Measurements from ENCODE around the gene SPTBN4. TPM values are rescaled to one million over a fixed set of nuclear protein-coding genes. Genes with fewer than 3 reads are reported as not detected.

Gene SPTBN4
- total and polyA plus RNA-seq, 10 of the 15 experiments (the other 5 are each of a cell fraction or from before 2014, with no cell fraction given): 0.04 to 1.1 (median 0.34) TPM; not detected in 1

- Histone ChIP-seq H3K27ac (ENCODE audit: control insufficient read depth, insufficient read depth) (peak overlapping the region; percentile 80), H3K27me3 (replicated peaks in 1 of 2; ENCODE audit: control insufficient read depth in 2 of 2, insufficient read depth in 2 of 2, low read length in 1 of 2) (no peaks in the 10 kb centered on the region), H3K9me3 (replicated peaks; ENCODE audit: control insufficient read depth, insufficient read depth, low read length) (no peaks in the 10 kb centered on the region), H3K4me3 (no peak overlapping the region), H3K9ac (ENCODE audit: control insufficient read depth, insufficient read depth, low read length) (peak overlapping the region; percentile 46; the same call in 1 of the 2 replicates), H3K36me3 (ENCODE audit: control insufficient read depth in 2 of 2, insufficient read depth in 2 of 2, low read length in 1 of 2) (peaks cover 0 to 2% of the 10 kb centered on the region in 2 experiments; a peak in 2 of 4 replicates), H3K4me1 (ENCODE audit: control insufficient read depth, insufficient read depth, low read length) (peaks cover 22% of the 10 kb centered on the region), H4K20me1 (ENCODE audit: control insufficient read depth, insufficient read depth) (no peaks in the 10 kb centered on the region), H3K4me2 (ENCODE audit: control insufficient read depth, insufficient read depth) (no peak overlapping the region), H3K79me2 (ENCODE audit: control insufficient read depth, insufficient read depth, low read length) (peaks cover 6% of the 10 kb centered on the region), H2AFZ (ENCODE audit: control insufficient read depth, low read depth, low read length) (no peak overlapping the region)
- ChIA-PET RAD21 (ENCODE audit: unreplicated experiment) (interaction anchor here (0.5 to 1.5 kb wide), 5 partner anchors 8 to 112 kb away, joined by 3 to 6 read pairs (median 3); partner anchors contain the start of gene SERTAD1), CTCF (interaction anchor here (0.5 to 1.6 kb wide), 4 partner anchors 9 to 112 kb away, joined by 3 to 4 read pairs (median 3); partner anchors contain the start of gene SERTAD1), POLR2A (interaction anchor here (0.6 to 2.8 kb wide), 3 partner anchors 9 to 356 kb away, joined by 3 to 12 read pairs (median 12); partner anchors contain the start of gene SERTAD1), SMC1A (ENCODE audit: uncharacterized antibody, unreplicated experiment) (interaction anchor here (0.7 to 2.3 kb wide), 3 partner anchors 8 to 112 kb away, joined by 3 to 8 read pairs (median 7); partner anchors contain the start of genes SERTAD1 and SERTAD3)
- in situ Hi-C loops (cut with MboI): no loop called here
- 96% methylated on average over 4 of the region's 4 CpGs for WGBS (ENCODE audit: insufficient coverage, insufficient replicate concordance, low lambda C conversion rate, missing lambda C conversion rate)
- DNase-seq (ENCODE audit: low read depth, low spot score) (no peak), ATAC-seq (no peak), FAIRE-seq (no peak)
- BruUV-seq (replicated peaks): no TSS peak
- TF ChIP-seq RELA (IDR thresholded peaks at IDR 0.05; ENCODE audit: borderline replicate concordance, partially characterized antibody) (no peak), JUNB (IDR thresholded peaks at IDR 0.05) (no peak), CEBPZ (IDR thresholded peaks at IDR 0.05; ENCODE audit: low read depth, low read length) (no peak), ZNF207 (IDR thresholded peaks at IDR 0.05; ENCODE audit: borderline replicate concordance) (no peak), TCF3 (IDR thresholded peaks at IDR 0.05; ENCODE audit: borderline replicate concordance, insufficient read depth, low read depth, low read length) (no peak), SREBF1 (IDR thresholded peaks at IDR 0.05; ENCODE audit: low read length) (no peak), IKZF1 (conservative IDR thresholded peaks at IDR 0.05) (no peak)
- intact Hi-C loops (cut with micrococcal nuclease; ENCODE audit: unreplicated experiment): loop anchor here (5.0 kb wide), 1 partner anchor 60 kb away; no protein-coding TSS in a partner anchor
Observed at GRCh38 chr19:40417643-40417981, 49.2 kb upstream of the SPTBN4 start.
